ENCODE data around the gene MCM9.
A peak's percentile ranks its signal among the peaks of the same experiment; 100 is the strongest.
"Not testable (repeated sequence)": the region's sequence is repeated elsewhere in the genome, so short reads cannot be mapped to it uniquely, and the experiment has no call there.

The MCM9 gene

GRCh38 chr6:118789954-118790353 lies 145.0 kb downstream of the MCM9 start:
- DNase-seq = no peak

DNA sequence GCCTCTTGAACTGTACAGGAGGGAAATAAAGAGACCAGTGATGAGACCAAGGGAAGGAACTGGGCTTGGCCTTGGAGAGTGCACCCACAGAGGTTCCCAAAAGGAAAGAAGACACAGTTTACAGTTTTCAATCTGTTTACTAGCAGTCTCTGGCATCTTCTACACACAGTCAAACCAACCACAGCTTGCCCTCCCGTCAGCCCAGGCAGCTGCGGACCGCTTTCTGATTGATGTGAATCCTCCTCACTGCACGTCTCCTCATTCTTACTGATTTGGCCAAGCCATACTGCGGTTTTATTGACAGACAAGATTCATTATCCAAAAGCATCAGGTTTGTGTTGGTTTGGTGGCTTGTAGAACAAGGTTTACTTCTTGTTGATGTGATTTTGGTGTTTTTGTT lies 145.5 kb downstream of the MCM9 start:
- DNase-seq = no peak

GRCh38 chr6:118788702-118789101 lies 146.3 kb downstream of the MCM9 start:
- no peak for DNase-seq

GRCh38 chr6:118787724-118788423 lies 147.1 kb downstream of the MCM9 start:
- DNase-seq = no peak

DNA sequence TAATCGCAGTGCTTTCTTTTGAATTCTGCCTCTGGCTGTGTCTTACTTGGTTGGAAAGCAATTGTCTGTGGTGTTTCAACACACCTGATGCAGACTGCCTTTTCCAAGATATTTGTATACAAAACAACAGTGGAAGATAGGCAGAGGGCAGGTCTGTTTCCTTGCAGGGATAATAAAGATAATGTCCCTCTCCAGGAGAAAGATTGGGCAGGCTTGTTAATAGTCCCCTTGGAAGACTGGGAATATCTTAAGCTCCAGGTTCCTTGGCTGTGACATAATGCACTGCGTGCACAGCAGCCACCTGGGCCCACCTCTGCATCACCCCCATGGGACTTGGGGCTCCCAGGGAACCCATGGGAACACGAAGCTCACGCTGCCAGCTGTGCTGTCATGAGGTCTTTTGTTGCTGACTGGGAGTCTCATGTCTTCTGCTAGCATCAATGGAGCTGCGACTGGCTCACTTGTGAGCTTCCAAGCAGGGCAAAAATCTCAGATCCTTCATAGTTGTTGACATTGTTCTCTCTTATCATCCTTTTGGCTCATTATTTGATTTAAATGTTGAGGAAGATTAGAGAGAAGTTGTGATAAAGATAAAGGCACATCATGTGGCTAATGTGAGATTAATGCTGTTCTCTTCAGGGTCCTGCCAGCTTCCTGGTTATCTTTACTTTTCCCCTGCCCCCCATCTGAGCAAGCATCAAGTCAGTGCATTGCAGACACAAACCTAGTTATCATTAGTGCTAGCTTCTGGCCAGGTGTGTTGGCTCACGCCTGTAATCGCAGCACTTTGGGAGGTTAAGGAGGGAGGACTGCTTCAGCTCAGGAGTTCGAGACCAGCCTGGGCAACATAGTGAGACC lies 148.1 kb downstream of the MCM9 start:
- no peak for DNase-seq

DNA sequence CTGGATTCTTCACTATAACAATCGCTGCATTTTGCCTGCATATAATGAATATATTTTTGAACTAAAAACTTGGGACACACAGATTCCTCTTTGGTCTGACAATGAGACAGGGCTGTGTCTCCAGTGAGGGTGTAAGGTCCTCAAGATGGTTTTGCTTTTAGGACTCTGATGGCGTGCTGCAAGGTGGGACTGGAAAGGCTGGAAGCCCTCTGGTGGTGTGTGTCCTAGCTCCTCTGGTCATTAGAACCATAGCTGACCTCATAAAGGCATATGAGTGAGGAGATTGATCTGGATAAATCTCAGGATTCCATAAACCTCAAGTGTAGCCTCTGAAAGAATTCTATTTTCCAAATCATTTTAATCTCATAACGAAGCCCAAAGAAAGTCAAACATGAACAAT lies 149.4 kb downstream of the MCM9 start:
- DNase-seq = no peak

- DNase-seq = no peak
Observed at GRCh38 chr6:118784641-118785164, 150.3 kb downstream of the MCM9 start.

GRCh38 chr6:118783931-118784550 lies 150.9 kb downstream of the MCM9 start:
- DNase-seq = no peak

GRCh38 chr6:118782651-118783050 lies 152.3 kb downstream of the MCM9 start:
- DNase-seq = no peak

- no peak for DNase-seq
Observed at GRCh38 chr6:118781897-118782296, 153.1 kb downstream of the MCM9 start.

GRCh38 chr6:118780668-118781067 lies 154.3 kb downstream of the MCM9 start:
- DNase-seq = no peak

DNA sequence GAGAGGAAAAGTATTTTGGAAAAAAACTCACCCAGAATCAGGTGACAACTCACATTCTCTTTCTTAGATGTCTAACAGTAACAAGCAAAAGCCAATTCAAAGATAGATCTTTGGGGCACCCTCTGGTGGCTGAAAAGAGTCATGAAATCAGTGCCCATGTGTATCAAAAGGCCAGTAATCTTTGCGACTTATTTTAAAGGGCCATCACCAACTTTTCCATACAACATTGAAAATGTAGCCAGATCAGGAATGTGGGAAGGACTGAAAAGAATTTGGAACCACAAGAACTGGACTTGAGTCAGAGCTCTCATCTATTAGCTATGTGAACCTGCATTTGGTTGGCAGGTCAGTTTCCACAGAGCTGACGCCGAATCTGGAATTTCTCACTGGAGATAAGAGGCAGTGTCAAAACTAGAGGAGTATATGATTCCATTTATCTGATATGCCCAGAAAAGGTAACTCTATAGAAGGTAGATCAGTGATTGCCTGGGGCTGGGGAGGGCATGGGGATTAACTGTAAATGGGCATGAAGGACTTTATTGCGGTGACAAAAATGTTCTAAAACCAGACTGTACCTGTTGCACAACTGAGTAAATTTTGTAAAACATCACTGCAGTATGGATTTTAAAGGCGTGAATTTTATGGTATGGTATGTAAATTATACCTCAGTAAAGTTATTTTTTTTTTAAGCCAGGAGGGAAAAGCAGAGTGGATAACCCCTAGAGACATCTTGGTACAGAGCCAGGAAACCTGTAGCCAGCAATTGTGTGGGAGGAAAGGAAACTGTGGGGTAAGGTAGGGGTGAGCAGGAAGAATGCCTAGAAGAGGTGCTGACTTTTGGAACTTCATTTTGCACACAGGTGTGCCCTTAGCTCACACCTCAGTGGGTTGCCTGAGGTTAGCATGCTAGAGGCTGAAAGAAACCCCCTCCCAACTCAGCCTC lies 158.1 kb downstream of the MCM9 start:
- peak; percentile 65 to 75 for DNase-seq

GRCh38 chr6:118775381-118775780 lies 159.6 kb downstream of the MCM9 start:
- DNase-seq = no peak

GRCh38 chr6:118774581-118774980 lies 160.4 kb downstream of the MCM9 start:
- DNase-seq = no peak

GRCh38 chr6:118772886-118773285 lies 162.1 kb downstream of the MCM9 start:
- no peak for DNase-seq

GRCh38 chr6:118771253-118771652 lies 163.7 kb downstream of the MCM9 start:
- no peak for DNase-seq

DNA sequence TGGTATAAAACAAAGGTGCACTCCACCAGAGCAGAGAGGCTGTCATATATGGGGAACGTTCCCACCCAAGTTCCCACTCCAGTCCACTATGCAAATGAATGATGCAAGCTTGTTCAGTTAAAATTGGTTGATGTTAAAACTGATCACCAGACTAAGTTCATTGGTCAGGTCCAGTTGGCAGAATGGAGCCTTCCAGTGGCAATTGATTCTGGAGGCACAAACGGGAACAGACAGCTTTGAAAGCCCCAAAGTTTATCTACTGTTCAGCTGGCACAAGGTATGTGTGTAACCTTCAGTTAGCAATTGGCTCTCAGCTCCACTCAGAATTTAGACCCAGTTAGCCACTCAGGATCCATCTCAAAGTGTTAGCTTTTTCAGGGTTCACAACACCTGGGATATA lies 164.1 kb downstream of the MCM9 start:
- DNase-seq = no peak

DNA sequence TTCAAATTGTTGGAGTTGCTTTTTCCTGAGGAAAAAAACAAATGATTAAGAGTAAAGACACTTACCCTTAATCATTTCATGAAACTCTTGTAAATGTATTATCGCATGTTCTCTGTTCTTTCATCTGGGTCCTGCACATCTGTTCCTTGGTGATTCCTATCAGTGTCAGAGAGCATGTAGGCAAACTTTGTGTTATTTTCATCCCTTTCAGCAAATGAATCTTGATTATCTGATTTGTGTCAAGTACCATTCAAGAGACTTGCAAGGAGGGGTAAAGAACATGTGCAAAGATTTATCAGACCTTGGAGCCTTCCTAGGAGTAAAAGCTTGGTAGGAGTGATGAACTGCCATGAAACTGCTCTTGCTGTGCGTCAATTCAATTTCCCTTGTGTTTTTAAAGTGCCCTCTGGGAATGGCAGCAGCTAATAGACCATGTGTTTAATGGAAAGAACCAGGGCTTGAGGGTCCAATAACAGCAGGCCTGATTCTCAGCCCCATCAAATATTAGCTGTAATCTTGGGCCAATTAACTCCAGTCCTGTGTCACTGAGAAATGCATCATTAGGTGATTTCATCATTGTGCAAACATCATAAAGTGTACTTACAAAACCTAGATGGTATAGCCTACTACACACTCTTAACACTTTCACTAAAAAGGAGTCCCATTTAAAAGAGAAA lies 164.7 kb downstream of the MCM9 start:
- no peak for DNase-seq

- DNase-seq = no peak
Observed at GRCh38 chr6:118768904-118769325, 166.0 kb downstream of the MCM9 start.

GRCh38 chr6:118768441-118768840 lies 166.5 kb downstream of the MCM9 start:
- no peak for DNase-seq

GRCh38 chr6:118765316-118765715 lies 169.6 kb downstream of the MCM9 start:
- not testable (repeated sequence) for DNase-seq

GRCh38 chr6:118764766-118765165 lies 170.2 kb downstream of the MCM9 start:
- no peak for DNase-seq
